ENCODE results near the gene KRT27.

Gene KRT27, protein sequence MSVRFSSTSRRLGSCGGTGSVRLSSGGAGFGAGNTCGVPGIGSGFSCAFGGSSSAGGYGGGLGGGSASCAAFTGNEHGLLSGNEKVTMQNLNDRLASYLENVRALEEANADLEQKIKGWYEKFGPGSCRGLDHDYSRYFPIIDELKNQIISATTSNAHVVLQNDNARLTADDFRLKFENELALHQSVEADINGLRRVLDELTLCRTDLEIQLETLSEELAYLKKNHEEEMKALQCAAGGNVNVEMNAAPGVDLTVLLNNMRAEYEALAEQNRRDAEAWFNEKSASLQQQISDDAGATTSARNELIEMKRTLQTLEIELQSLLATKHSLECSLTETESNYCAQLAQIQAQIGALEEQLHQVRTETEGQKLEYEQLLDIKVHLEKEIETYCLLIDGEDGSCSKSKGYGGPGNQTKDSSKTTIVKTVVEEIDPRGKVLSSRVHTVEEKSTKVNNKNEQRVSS

DNA sequence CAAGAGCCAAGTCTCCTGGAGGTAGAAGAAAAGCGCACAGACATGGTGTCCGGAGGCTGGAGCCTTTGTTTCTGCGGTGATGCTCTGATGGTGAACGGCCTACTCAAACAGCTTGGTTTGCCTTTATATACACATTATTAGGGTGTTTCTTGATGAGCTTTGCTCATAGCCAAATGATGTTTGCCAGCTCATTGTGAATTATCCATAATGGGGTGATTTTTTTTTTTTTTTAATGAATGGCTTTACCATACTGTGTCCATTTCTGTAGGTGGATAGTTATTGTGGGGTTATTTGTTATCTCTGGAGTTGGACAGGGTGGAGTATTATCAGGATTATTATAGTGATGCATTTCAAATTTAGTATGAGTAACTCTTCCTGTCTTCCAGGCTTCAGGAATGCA is at the start of gene KRT27:
Gene KRT27 (minus strand): TSS at position 101 of the 400 bp plus-strand sequence. CDS start 57 bp downstream, at position 44.
- Histone ChIP-seq H3K27me3 (replicated peaks) (peaks cover 7% of the 10 kb centered on the region), H3K4me3 (ENCODE audit: low read depth, low read length) (no peak within 1 kb of the TSS), H3K27ac (no peak within 1 kb of the TSS), H3K36me3 (replicated peaks) (no peaks in the 10 kb centered on the region)
- in situ Hi-C loops (cut with HindIII; ENCODE audit: low pct_ligation_motif_present, low sequenced_read_pairs), result no loop called here
- no peak for DNase-seq
- no peak for TF ChIP-seq CTCF (IDR thresholded peaks at IDR 0.05; ENCODE audit: low read depth, low read length, missing control alignments)

DNA sequence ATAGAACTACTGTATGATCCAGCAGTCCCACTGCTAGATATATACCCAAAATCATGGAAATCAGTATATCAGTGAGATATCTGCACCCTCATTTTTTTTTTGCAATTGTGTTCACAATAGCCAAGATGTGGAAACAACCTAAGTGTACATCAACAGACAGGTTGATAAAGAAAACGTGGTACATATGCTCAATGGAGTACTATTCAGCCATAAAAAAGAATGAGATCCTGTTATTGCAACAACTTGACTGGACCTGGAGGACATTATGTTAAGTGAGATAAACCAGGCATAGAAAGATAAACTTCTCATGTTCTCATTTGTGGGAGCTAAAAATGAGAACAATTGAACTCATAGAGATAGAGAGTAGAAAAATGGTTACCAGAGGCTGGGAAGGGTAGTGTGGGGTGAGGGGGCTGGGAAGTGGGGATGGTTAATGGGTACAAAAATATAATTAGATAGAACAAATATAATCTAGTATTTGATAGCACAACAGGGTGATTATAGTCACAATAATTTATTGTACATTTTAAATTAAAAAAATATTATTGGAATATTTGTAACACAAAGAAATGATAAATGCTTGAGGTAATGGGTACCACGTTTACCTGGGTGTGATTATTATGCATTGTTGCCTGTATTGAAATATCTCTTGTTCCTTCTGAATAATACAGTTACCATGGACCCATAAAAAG is 47.9 kb upstream of the KRT27 start:
- no peak for TF ChIP-seq CTCF (IDR thresholded peaks at IDR 0.05; ENCODE audit: low read depth, low read length, missing control alignments)
- H3K27ac ChIP-seq, result no peak overlapping the region
- H3K27me3 ChIP-seq (replicated peaks), result no peaks in the 10 kb centered on the region
- peaks cover 2% of the 10 kb centered on the region for H3K36me3 ChIP-seq (replicated peaks)
- DNase-seq, result no peak
- in situ Hi-C loops (cut with HindIII; ENCODE audit: low pct_ligation_motif_present, low sequenced_read_pairs), result no loop called here
- no peak overlapping the region for H3K4me3 ChIP-seq (ENCODE audit: low read depth, low read length)

- DNase-seq, result no peak
- Histone ChIP-seq H3K4me3 (ENCODE audit: low read depth, low read length) (no peak overlapping the region), H3K27me3 (replicated peaks) (no peaks in the 10 kb centered on the region), H3K36me3 (replicated peaks) (no peaks in the 10 kb centered on the region), H3K27ac (no peak overlapping the region)
- TF ChIP-seq CTCF (IDR thresholded peaks at IDR 0.05; ENCODE audit: low read depth, low read length, missing control alignments), result no peak
- in situ Hi-C loops (cut with HindIII; ENCODE audit: low pct_ligation_motif_present, low sequenced_read_pairs), result no loop called here
Measured at GRCh38 chr17:40828454-40829044, 46.2 kb upstream of the KRT27 start.

DNA sequence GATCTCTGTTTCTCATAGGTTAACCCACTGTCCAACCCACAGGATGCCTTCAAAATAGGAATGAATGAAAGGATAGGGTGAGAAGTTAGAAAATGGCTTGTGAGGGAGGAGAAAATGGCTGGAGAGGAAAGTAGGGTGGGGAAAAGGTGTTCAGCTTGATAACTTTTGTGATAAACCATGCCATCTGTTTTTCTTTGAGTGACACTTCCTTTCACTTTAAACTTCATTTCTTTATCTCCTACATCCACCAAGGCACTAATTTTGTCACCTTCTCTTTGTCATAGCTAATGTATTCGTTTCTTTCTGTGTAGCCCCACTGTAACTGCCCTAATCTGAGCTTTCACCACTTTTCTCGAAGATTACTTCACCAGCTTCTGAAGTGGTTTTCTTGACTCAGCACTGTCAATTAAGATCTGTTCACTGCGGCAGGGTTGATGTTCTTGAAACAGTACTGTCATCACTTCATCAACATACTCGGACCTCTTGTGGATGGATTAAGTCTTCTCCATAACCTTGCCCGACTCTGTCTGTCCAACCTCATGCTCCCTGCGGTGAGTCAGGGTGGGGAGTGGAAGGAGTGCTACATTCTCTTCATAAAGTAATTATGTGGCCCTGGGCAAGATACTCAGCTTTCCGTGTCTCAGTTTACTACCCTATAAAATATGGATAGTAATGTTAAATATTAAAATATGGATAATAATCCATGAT is 45.5 kb upstream of the KRT27 start:
- Histone ChIP-seq H3K4me3 (ENCODE audit: low read depth, low read length) (no peak overlapping the region), H3K27me3 (replicated peaks) (no peaks in the 10 kb centered on the region), H3K36me3 (replicated peaks) (no peaks in the 10 kb centered on the region), H3K27ac (no peak overlapping the region)
- in situ Hi-C loops (cut with HindIII; ENCODE audit: low pct_ligation_motif_present, low sequenced_read_pairs), result no loop called here
- peak; percentile 36 for DNase-seq
- TF ChIP-seq CTCF (IDR thresholded peaks at IDR 0.05; ENCODE audit: low read depth, low read length, missing control alignments), result no peak

GRCh38 chr17:40825599-40825998 is 43.2 kb upstream of the KRT27 start:
- H3K4me3 ChIP-seq (ENCODE audit: low read depth, low read length), result no peak overlapping the region
- H3K36me3 ChIP-seq (replicated peaks), result no peaks in the 10 kb centered on the region
- no peak overlapping the region for H3K27ac ChIP-seq
- H3K27me3 ChIP-seq (replicated peaks), result no peaks in the 10 kb centered on the region
- no peak for TF ChIP-seq CTCF (IDR thresholded peaks at IDR 0.05; ENCODE audit: low read depth, low read length, missing control alignments)
- in situ Hi-C loops (cut with HindIII; ENCODE audit: low pct_ligation_motif_present, low sequenced_read_pairs), result no loop called here
- no peak for DNase-seq

All from brain microvascular endothelial cell (primary cell).